ENCODE measurements around the gene EFEMP2. TPM values are rescaled to one million over a fixed set of nuclear protein-coding genes. Genes with fewer than 3 reads are reported as not detected.

The EFEMP2 gene
- total RNA-seq, 1 experiment from 2014 or later: 23.7 TPM

GRCh38 chr11:65865550-65866172 is 6.9 kb downstream of the EFEMP2 start:
- no peak for ATAC-seq
- no TSS peak for BruUV-seq (replicated peaks)
- CTCF ChIA-PET: no interaction called here
- POLR2A ChIA-PET: no interaction called here
- Histone ChIP-seq H3K27ac (ENCODE audit: low read length) (no peak overlapping the region), H3K9me3 (ENCODE audit: control insufficient read depth, insufficient read depth, low read depth, low read length) (no peaks in the 10 kb centered on the region), H3K4me1 (ENCODE audit: control insufficient read depth, insufficient read depth, low read length) (peaks cover 26% of the 10 kb centered on the region), H3K27me3 (ENCODE audit: control insufficient read depth, insufficient read depth, low read length) (no peaks in the 10 kb centered on the region), H3K4me3 (ENCODE audit: low read depth in 2 of 2, low read length in 2 of 2) (no peak overlapping the region), H3K36me3 (ENCODE audit: control insufficient read depth, insufficient read depth, low read length) (peaks cover 2% of the 10 kb centered on the region)
- intact Hi-C loops (cut with micrococcal nuclease; ENCODE audit: unreplicated experiment) (no loop called here), in situ Hi-C loops (cut with HindIII; ENCODE audit: low pct_unique_long_range_greater_than_20kb, low sequenced_read_pairs) (no loop called here)
- no peak for TF ChIP-seq CTCF (IDR thresholded peaks at IDR 0.05)
- no peak for TF ChIP-seq SIN3A (IDR thresholded peaks at IDR 0.05; ENCODE audit: borderline replicate concordance, insufficient read depth, low read depth, low read length)
- no peak; the same call in 1 of the 2 replicates for TF ChIP-seq POLR2AphosphoS5 (IDR thresholded peaks at IDR 0.05; ENCODE audit: low read depth, low read length)
- no peak for TF ChIP-seq REST (IDR thresholded peaks at IDR 0.05; ENCODE audit: insufficient read depth in 1 of 2, low read depth in 2 of 2, low read length in 1 of 2)
- TF ChIP-seq TCF7L2 (IDR thresholded peaks at IDR 0.05; ENCODE audit: low read depth, low read length): no peak
- DNase-seq (ENCODE audit: low read depth, low spot score): no peak

- CTCF ChIA-PET: no interaction called here
- H3K27ac ChIP-seq (ENCODE audit: low read length): no peak overlapping the region
- no peak for DNase-seq (ENCODE audit: low read depth, low spot score)
- peaks cover 27% of the 10 kb centered on the region for H3K4me1 ChIP-seq (ENCODE audit: control insufficient read depth, insufficient read depth, low read length)
- H3K36me3 ChIP-seq (ENCODE audit: control insufficient read depth, insufficient read depth, low read length): peaks cover 2% of the 10 kb centered on the region
- TF ChIP-seq REST (IDR thresholded peaks at IDR 0.05; ENCODE audit: insufficient read depth in 1 of 2, low read depth in 2 of 2, low read length in 1 of 2): no peak
- TF ChIP-seq POLR2AphosphoS5 (IDR thresholded peaks at IDR 0.05; ENCODE audit: low read depth, low read length): no peak
- no peak for TF ChIP-seq CTCF (IDR thresholded peaks at IDR 0.05)
- no peak for TF ChIP-seq SIN3A (IDR thresholded peaks at IDR 0.05; ENCODE audit: borderline replicate concordance, insufficient read depth, low read depth, low read length)
- no peaks in the 10 kb centered on the region for H3K27me3 ChIP-seq (ENCODE audit: control insufficient read depth, insufficient read depth, low read length)
- no peaks in the 10 kb centered on the region for H3K9me3 ChIP-seq (ENCODE audit: control insufficient read depth, insufficient read depth, low read depth, low read length)
- POLR2A ChIA-PET: no interaction called here
- in situ Hi-C loops (cut with HindIII; ENCODE audit: low pct_unique_long_range_greater_than_20kb, low sequenced_read_pairs) (no loop called here), intact Hi-C loops (cut with micrococcal nuclease; ENCODE audit: unreplicated experiment) (no loop called here)
- no peak for ATAC-seq
- BruUV-seq (replicated peaks): no TSS peak
- no peak overlapping the region for H3K4me3 ChIP-seq (ENCODE audit: low read depth in 2 of 2, low read length in 2 of 2)
Measured at GRCh38 chr11:65864706-65865471, 7.7 kb downstream of the EFEMP2 start.

Measured in Panc1 (cell line).